IMR-90 (cell line): ENCODE data around the gene CCDC90B. TPM values are rescaled to one million over a fixed set of nuclear protein-coding genes. Genes with fewer than 3 reads are reported as not detected.

ENCODE experiments used
- ATAC-seq: fragments of 200-7000 bp; cut with Tn5 transposase; 2 replicates; pipeline ENCODE4 v1.9.1; 2020; ENCODE audit warnings: low read depth, mild to moderate bottlenecking, moderate library complexity
- BruUV-seq: library from RNA; stranded (reverse); fragments of 400-500 nt; replicated peaks from 2 replicates; lab custom pipeline; 2021; lab: Mats Ljungman, UMichigan
- CTCF ChIA-PET: fragments of 300-600 bp; formaldehyde crosslinking; extraction: SDS; loops from one replicate; lab custom pipeline; 2021; ENCODE audit warnings: antibody characterized with exemption; lab: Yijun Ruan, JAX
- POLR2A ChIA-PET: fragments of 300-600 bp; sonication (Branson Sonifier 250); formaldehyde crosslinking; loops from one replicate; lab custom pipeline; 2022; ENCODE audit warnings: antibody characterized with exemption; ENCODE audit not compliant: unreplicated experiment; lab: Charles Lee
- DNase-seq: peaks from one replicate; pipeline ENCODE4 v3.0.0; 2013
- H2AFZ ChIP-seq: replicated peaks from 2 replicates; pipeline ENCODE3; 2013; ENCODE audit warnings: low read length, mild to moderate bottlenecking; ENCODE audit not compliant: poor library complexity
- H2AK5ac ChIP-seq: 2 replicates; pipeline ENCODE4 v1.6.1; 2013; ENCODE audit warnings: low read depth, low read length, inconsistent platforms
- H2AK9ac ChIP-seq: replicated peaks from 2 replicates; pipeline ENCODE3; 2013; ENCODE audit warnings: mild to moderate bottlenecking, low read depth, low read length, moderate library complexity; ENCODE audit not compliant: poor library complexity
- H2BK120ac ChIP-seq: 2 replicates; pipeline ENCODE4 v1.6.1; 2013; ENCODE audit warnings: low read depth, low read length, inconsistent platforms
- H2BK15ac ChIP-seq: 3 replicates; pipeline ENCODE4 v1.6.1; 2013; ENCODE audit warnings: low read depth, low read length, inconsistent platforms
- H2BK20ac ChIP-seq: 2 replicates; pipeline ENCODE4 v1.6.1; 2013; ENCODE audit warnings: low read depth, mild to moderate bottlenecking, inconsistent platforms, low read length, moderate library complexity
- H2BK5ac ChIP-seq: 2 replicates; pipeline ENCODE4 v1.6.1; 2013; ENCODE audit warnings: mild to moderate bottlenecking, low read depth, low read length, inconsistent platforms; ENCODE audit not compliant: poor library complexity, severe bottlenecking
- H3K14ac ChIP-seq: replicated peaks from 2 replicates; pipeline ENCODE4 v1.6.1; 2013; ENCODE audit warnings: low read depth, low read length, inconsistent platforms
- H3K18ac ChIP-seq: 2 replicates; pipeline ENCODE4 v1.6.1; 2013; ENCODE audit warnings: low read depth, low read length, control low read depth
- H3K23ac ChIP-seq: 2 replicates; pipeline ENCODE4 v1.6.1; 2013; ENCODE audit warnings: low read depth, low read length, inconsistent platforms
- H3K27ac ChIP-seq: 2 replicates; pipeline ENCODE4 v1.5.1; 2013; ENCODE audit warnings: mild to moderate bottlenecking, control low read depth, low read length; ENCODE audit not compliant: insufficient read depth
- H3K27me3 ChIP-seq: 2 replicates; pipeline ENCODE4 v1.6.1; 2013; ENCODE audit warnings: low read length; ENCODE audit not compliant: control insufficient read depth, insufficient read depth
- H3K36me3 ChIP-seq: 2 replicates; pipeline ENCODE4 v1.6.1; 2013; ENCODE audit warnings: low read length, mixed read lengths; ENCODE audit not compliant: control insufficient read depth, insufficient read depth
- H3K4ac ChIP-seq: 2 replicates; pipeline ENCODE4 v1.6.1; 2013; ENCODE audit warnings: low read depth, low read length, inconsistent platforms
- H3K4me1 ChIP-seq: 2 replicates; pipeline ENCODE4 v1.6.1; 2013; ENCODE audit warnings: low read length, mixed read lengths; ENCODE audit not compliant: control insufficient read depth, insufficient read depth
- H3K4me2 ChIP-seq: 2 replicates; pipeline ENCODE4 v1.6.1; 2013; ENCODE audit warnings: low read depth, mild to moderate bottlenecking, control low read depth, low read length, moderate library complexity
- H3K4me3 ChIP-seq: 2 replicates; pipeline ENCODE4 v1.5.1; 2013; ENCODE audit warnings: low read depth, mild to moderate bottlenecking, control low read depth, low read length, moderate library complexity; ENCODE audit not compliant: insufficient read depth
- H3K56ac ChIP-seq: 2 replicates; pipeline ENCODE4 v1.6.1; 2013; ENCODE audit warnings: low read length, inconsistent platforms; ENCODE audit not compliant: insufficient read depth; ENCODE audit errors: extremely low read depth
- H3K79me1 ChIP-seq, 2 experiments: 2 replicates each; pipeline ENCODE4 v1.6.1; 2013; ENCODE audit warnings: low read length in 2 of 2, inconsistent platforms in 1 of 2, low read depth in 1 of 2
- H3K9ac ChIP-seq: 2 replicates; pipeline ENCODE4 v1.6.1; 2013; ENCODE audit warnings: low read depth, low read length, control low read depth
- H3K9me1 ChIP-seq: 2 replicates; pipeline ENCODE4 v1.6.1; 2013; ENCODE audit warnings: low read length, inconsistent platforms; ENCODE audit not compliant: insufficient read depth
- H3K9me3 ChIP-seq: 2 replicates; pipeline ENCODE4 v1.6.1; 2013; ENCODE audit warnings: low read length; ENCODE audit not compliant: control insufficient read depth, insufficient read depth
- H4K20me1 ChIP-seq: 2 replicates; pipeline ENCODE4 v1.6.1; 2013; ENCODE audit warnings: low read length, inconsistent platforms; ENCODE audit not compliant: insufficient read depth
- H4K5ac ChIP-seq: 2 replicates; pipeline ENCODE4 v1.6.1; 2013; ENCODE audit warnings: mild to moderate bottlenecking, low read depth, low read length, control low read depth
- H4K8ac ChIP-seq, 2 experiments: 2 replicates each; pipeline ENCODE4 v1.6.1; 2013; ENCODE audit warnings: low read depth in 2 of 2, low read length in 2 of 2, control low read depth in 1 of 2, inconsistent platforms in 1 of 2
- H4K91ac ChIP-seq: 2 replicates; pipeline ENCODE4 v1.6.1; 2013; ENCODE audit warnings: low read depth, low read length, inconsistent platforms; ENCODE audit not compliant: insufficient read depth
- BHLHE40 ChIP-seq: fragments of 150-350 bp; IDR thresholded peaks from 2 replicates; pipeline ENCODE4 v1.6.1; 2016; ENCODE audit warnings: mild to moderate bottlenecking, low read depth, low read length
- CEBPB ChIP-seq: IDR thresholded peaks from 2 replicates; pipeline ENCODE4 v1.6.1; 2012; ENCODE audit warnings: low read depth, low read length, improper control_type of control experiment
- CHD1 ChIP-seq: IDR thresholded peaks from 2 replicates; pipeline ENCODE4 v1.6.1; 2012; ENCODE audit warnings: low read depth, low read length, improper control_type of control experiment
- FOS ChIP-seq: fragments of 150-350 bp; IDR thresholded peaks from 2 replicates; pipeline ENCODE4 v1.6.1; 2016; ENCODE audit warnings: low read depth, low read length
- MAFK ChIP-seq: IDR thresholded peaks from 2 replicates; pipeline ENCODE4 v1.6.1; 2012; ENCODE audit warnings: low read depth, low read length, improper control_type of control experiment
- MAZ ChIP-seq: IDR thresholded peaks from 2 replicates; pipeline ENCODE4 v1.6.1; 2012; ENCODE audit warnings: low read depth, mild to moderate bottlenecking, low read length, improper control_type of control experiment, moderate library complexity, borderline replicate concordance
- MXI1 ChIP-seq: IDR thresholded peaks from 2 replicates; pipeline ENCODE4 v1.6.1; 2012; ENCODE audit warnings: low read depth, mild to moderate bottlenecking, low read length, moderate library complexity, borderline replicate concordance
- NFE2L2 ChIP-seq: fragments of 150-350 bp; IDR thresholded peaks from 2 replicates; pipeline ENCODE4 v1.6.1; 2016; ENCODE audit warnings: low read depth, mild to moderate bottlenecking, low read length
- POLR2A ChIP-seq: IDR thresholded peaks from 2 replicates; pipeline ENCODE4 v1.6.1; 2012; ENCODE audit warnings: mild to moderate bottlenecking, low read depth, low read length
- RAD21 ChIP-seq: IDR thresholded peaks from 2 replicates; pipeline ENCODE4 v1.6.1; 2012; ENCODE audit warnings: low read length, improper control_type of control experiment
- RCOR1 ChIP-seq: IDR thresholded peaks from 2 replicates; pipeline ENCODE4 v1.6.1; 2012; ENCODE audit warnings: mild to moderate bottlenecking, low read length, improper control_type of control experiment; ENCODE audit not compliant: insufficient replicate concordance
- RFX5 ChIP-seq: IDR thresholded peaks from 2 replicates; pipeline ENCODE4 v1.8.0; 2012; ENCODE audit warnings: low read depth, mild to moderate bottlenecking, low read length, moderate library complexity
- SMC3 ChIP-seq: fragments of 150-350 bp; IDR thresholded peaks from 2 replicates; pipeline ENCODE4 v1.6.1; 2016; ENCODE audit warnings: low read depth, mild to moderate bottlenecking, antibody characterized with exemption, low read length, moderate library complexity
- dilution Hi-C: fragments of 300-500 bp; cut with HindIII; formaldehyde crosslinking; loops from one replicate; pipeline ENCODE4 v1.14.3; 2018; ENCODE audit warnings: low sequenced_read_pairs; ENCODE audit not compliant: unreplicated experiment
- in situ Hi-C: fragments of 300-500 bp; cut with MboI; formaldehyde crosslinking; loops from 3 replicates; pipeline ENCODE4 v1.14.3; 2019; ENCODE audit warnings: low sequenced_read_pairs, inconsistent platforms, mixed read lengths
- intact Hi-C: fragments of 100-400 bp; cut with micrococcal nuclease; formaldehyde crosslinking; loops from 2 replicates; pipeline ENCODE4 v1.10.0; 2022
- polyA plus RNA-seq, 3 experiments: library from polyadenylated mRNA; depleted of rRNA; stranded (reverse); fragments of >200 nt; gene quantifications; 2 replicates each; pipeline ENCODE4 v1.2.3, GENCODE V29; 2012; ENCODE audit warnings: low replicate concordance in 1 of 3
- total RNA-seq: library from RNA; depleted of rRNA; stranded (reverse); fragments of >200 nt; gene quantifications from 2 replicates; pipeline ENCODE4 v1.2.3, GENCODE V29; 2012
- TF ChIP-seq, protein P1 (sequence below): conservative IDR thresholded peaks from 2 replicates; pipeline ENCODE4 v1.5.1; 2012; ENCODE audit warnings: mild to moderate bottlenecking, low read depth, low read length, improper control_type of control experiment
- TF ChIP-seq, protein P2 (sequence below): fragments of 150-350 bp; IDR thresholded peaks from 2 replicates; pipeline ENCODE4 v1.6.1; 2016; ENCODE audit warnings: low read depth, mild to moderate bottlenecking, low read length, moderate library complexity, borderline replicate concordance
- TF ChIP-seq, protein P3 (sequence below): fragments of 150-350 bp; IDR thresholded peaks from 2 replicates; pipeline ENCODE4 v1.6.1; 2017; ENCODE audit warnings: mild to moderate bottlenecking, antibody characterized with exemption, low read length, low read depth

CCDC90B gene
- total and polyA plus RNA-seq, 2 of the 4 experiments (the other 2 are of a cell fraction): 35.8 to 43.7 TPM

DNA sequence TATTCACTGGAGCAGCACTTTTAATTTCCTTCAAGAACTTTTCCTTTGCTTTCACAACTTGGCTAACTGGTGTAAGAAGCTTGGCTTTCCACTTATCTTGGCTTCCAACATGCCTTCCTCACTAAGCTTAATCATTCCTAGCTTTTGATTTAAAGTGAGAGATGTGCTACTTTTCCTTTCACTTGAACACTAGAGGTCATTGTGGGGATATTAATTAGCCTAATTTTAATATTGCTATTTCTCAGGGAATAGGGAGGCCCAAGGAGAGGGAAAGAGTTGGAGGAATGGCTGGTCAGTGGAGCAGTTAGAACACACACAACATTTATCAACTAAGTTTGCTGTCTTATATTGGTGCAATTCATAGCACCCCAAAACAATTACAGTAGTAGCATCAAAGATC is 24.6 kb upstream of the CCDC90B start:
- H4K91ac ChIP-seq: no peak overlapping the region
- no peak overlapping the region for H3K18ac ChIP-seq
- dilution Hi-C loops (no loop called here), in situ Hi-C loops (no loop called here), intact Hi-C loops (no loop called here)
- H2AK9ac ChIP-seq: no peak overlapping the region
- no peak for TF ChIP-seq CHD1
- TF ChIP-seq, protein P1, sequence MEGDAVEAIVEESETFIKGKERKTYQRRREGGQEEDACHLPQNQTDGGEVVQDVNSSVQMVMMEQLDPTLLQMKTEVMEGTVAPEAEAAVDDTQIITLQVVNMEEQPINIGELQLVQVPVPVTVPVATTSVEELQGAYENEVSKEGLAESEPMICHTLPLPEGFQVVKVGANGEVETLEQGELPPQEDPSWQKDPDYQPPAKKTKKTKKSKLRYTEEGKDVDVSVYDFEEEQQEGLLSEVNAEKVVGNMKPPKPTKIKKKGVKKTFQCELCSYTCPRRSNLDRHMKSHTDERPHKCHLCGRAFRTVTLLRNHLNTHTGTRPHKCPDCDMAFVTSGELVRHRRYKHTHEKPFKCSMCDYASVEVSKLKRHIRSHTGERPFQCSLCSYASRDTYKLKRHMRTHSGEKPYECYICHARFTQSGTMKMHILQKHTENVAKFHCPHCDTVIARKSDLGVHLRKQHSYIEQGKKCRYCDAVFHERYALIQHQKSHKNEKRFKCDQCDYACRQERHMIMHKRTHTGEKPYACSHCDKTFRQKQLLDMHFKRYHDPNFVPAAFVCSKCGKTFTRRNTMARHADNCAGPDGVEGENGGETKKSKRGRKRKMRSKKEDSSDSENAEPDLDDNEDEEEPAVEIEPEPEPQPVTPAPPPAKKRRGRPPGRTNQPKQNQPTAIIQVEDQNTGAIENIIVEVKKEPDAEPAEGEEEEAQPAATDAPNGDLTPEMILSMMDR: no peak
- TF ChIP-seq, protein P2, sequence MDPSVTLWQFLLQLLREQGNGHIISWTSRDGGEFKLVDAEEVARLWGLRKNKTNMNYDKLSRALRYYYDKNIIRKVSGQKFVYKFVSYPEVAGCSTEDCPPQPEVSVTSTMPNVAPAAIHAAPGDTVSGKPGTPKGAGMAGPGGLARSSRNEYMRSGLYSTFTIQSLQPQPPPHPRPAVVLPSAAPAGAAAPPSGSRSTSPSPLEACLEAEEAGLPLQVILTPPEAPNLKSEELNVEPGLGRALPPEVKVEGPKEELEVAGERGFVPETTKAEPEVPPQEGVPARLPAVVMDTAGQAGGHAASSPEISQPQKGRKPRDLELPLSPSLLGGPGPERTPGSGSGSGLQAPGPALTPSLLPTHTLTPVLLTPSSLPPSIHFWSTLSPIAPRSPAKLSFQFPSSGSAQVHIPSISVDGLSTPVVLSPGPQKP: no peak
- no peak for TF ChIP-seq RFX5
- no peak for TF ChIP-seq POLR2A
- TF ChIP-seq, protein P3, sequence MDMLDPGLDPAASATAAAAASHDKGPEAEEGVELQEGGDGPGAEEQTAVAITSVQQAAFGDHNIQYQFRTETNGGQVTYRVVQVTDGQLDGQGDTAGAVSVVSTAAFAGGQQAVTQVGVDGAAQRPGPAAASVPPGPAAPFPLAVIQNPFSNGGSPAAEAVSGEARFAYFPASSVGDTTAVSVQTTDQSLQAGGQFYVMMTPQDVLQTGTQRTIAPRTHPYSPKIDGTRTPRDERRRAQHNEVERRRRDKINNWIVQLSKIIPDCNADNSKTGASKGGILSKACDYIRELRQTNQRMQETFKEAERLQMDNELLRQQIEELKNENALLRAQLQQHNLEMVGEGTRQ: no peak
- TF ChIP-seq RAD21: no peak
- TF ChIP-seq FOS: no peak
- TF ChIP-seq CEBPB: no peak
- TF ChIP-seq RCOR1: no peak
- TF ChIP-seq NFE2L2: no peak
- no peak for TF ChIP-seq MXI1
- TF ChIP-seq MAFK: no peak
- TF ChIP-seq BHLHE40: no peak
- no peak for TF ChIP-seq MAZ
- no peak for TF ChIP-seq SMC3
- H4K8ac ChIP-seq: no peak overlapping the region
- H3K9ac ChIP-seq: no peak overlapping the region
- ChIA-PET POLR2A (no interaction called here), CTCF (no interaction called here)
- H3K79me1 ChIP-seq: no peaks in the 10 kb centered on the region
- H3K27me3 ChIP-seq: 0 out of 2 replicates have a peak, but pooled peaks cover 3% of the 10 kb centered on the region
- H2BK120ac ChIP-seq: no peak overlapping the region
- no peak overlapping the region for H3K56ac ChIP-seq
- no peak overlapping the region for H3K23ac ChIP-seq
- no peaks in the 10 kb centered on the region for H3K36me3 ChIP-seq
- H3K4me3 ChIP-seq: no peak overlapping the region
- H3K9me3 ChIP-seq: no peaks in the 10 kb centered on the region
- no TSS peak for BruUV-seq
- no peak overlapping the region for H2AK5ac ChIP-seq
- ATAC-seq (no peak), DNase-seq (no peak)
- H3K27ac ChIP-seq: no peak overlapping the region
- no peak overlapping the region for H2BK5ac ChIP-seq
- H4K20me1 ChIP-seq: no peaks in the 10 kb centered on the region
- no peak overlapping the region for H2BK15ac ChIP-seq
- no peak overlapping the region for H2BK20ac ChIP-seq
- no peak overlapping the region for H3K14ac ChIP-seq
- H2AFZ ChIP-seq: no peak overlapping the region
- no peak overlapping the region for H4K5ac ChIP-seq
- no peaks in the 10 kb centered on the region for H3K4me1 ChIP-seq
- H3K4ac ChIP-seq: no peak overlapping the region
- no peak overlapping the region for H3K4me2 ChIP-seq
- H3K9me1 ChIP-seq: no peaks in the 10 kb centered on the region
